ENCODE results near the gene TIMM10B.

- TF ChIP-seq CTCF (IDR thresholded peaks at IDR 0.05) (no peak), POLR2AphosphoS5 (IDR thresholded peaks at IDR 0.05) (peak; percentile 59 to 67), POLR2A (IDR thresholded peaks at IDR 0.05; ENCODE audit: low read depth) (no peak), EP300 (IDR thresholded peaks at IDR 0.05) (no peak)
These were observed 12.4 kb upstream of the TIMM10B start for GRCh38 chr11:6468712-6469495.
